ENCODE results near the gene C1S.

- TF ChIP-seq CTCF (IDR thresholded peaks at IDR 0.05) (no peak), POLR2A (IDR thresholded peaks at IDR 0.05) (no peak)
These were observed 38.6 kb upstream of the C1S start for GRCh38 chr12:7021956-7022355.

Measured in esophagus squamous epithelium (tissue), 4 donors.